HepG2 (cell line): ENCODE data around the gene DMGDH. TPM values are rescaled to one million over a fixed set of nuclear protein-coding genes. Genes with fewer than 3 reads are reported as not detected.
A peak's percentile ranks its signal among the peaks of the same experiment; 100 is the strongest.

Experiments used
- ATF7 ChIP-seq, 2 experiments: fragments of 450-650 bp in 1 of 2; sonication (generic) in 1 of 2; formaldehyde crosslinking in 1 of 2; IDR thresholded peaks; 2 replicates each; pipeline versions ENCODE4 v1.4.0 to v1.6.1; 2016 to 2020; ENCODE audit warnings: antibody characterized with exemption in 1 of 2, mild to moderate bottlenecking in 1 of 2, missing genetic modification reagents in 1 of 2
- CAMTA2 ChIP-seq: sonication (generic); formaldehyde crosslinking; IDR thresholded peaks from 2 replicates; pipeline ENCODE4 v1.4.0; 2020; ENCODE audit warnings: mild to moderate bottlenecking, missing genetic modification reagents, borderline replicate concordance
- CBX2 ChIP-seq, 2 experiments: fragments of 200-600 bp in 1 of 2; sonication (generic); formaldehyde crosslinking in 1 of 2; IDR thresholded peaks; 2 replicates each; pipeline versions ENCODE4 v1.7.0 to v1.8.1; 2018 to 2022; ENCODE audit warnings: low read depth in 2 of 2, low read length in 1 of 2, mild to moderate bottlenecking in 1 of 2, missing genetic modification reagents in 1 of 2
- EEA1 ChIP-seq: sonication (generic); formaldehyde crosslinking; IDR thresholded peaks from 2 replicates; pipeline ENCODE4 v1.5.1; 2020; ENCODE audit warnings: mild to moderate bottlenecking, missing genetic modification reagents, borderline replicate concordance
- MAFG ChIP-seq: sonication (generic); formaldehyde crosslinking; IDR thresholded peaks from 2 replicates; pipeline ENCODE4 v1.5.1; 2020; ENCODE audit warnings: mild to moderate bottlenecking, missing genetic modification reagents
- MXD4 ChIP-seq: IDR thresholded peaks from 2 replicates; pipeline ENCODE4 v1.6.1; 2016; ENCODE audit warnings: mild to moderate bottlenecking, missing biosample characterization, missing genetic modification reagents
- MZF1 ChIP-seq: sonication (generic); formaldehyde crosslinking; IDR thresholded peaks from 2 replicates; pipeline ENCODE4 v1.8.1; 2023; ENCODE audit warnings: mild to moderate bottlenecking, missing genetic modification reagents, borderline replicate concordance
- NRL ChIP-seq: sonication (generic); formaldehyde crosslinking; IDR thresholded peaks from 2 replicates; pipeline ENCODE4 v1.5.0; 2020; ENCODE audit warnings: missing genetic modification reagents, mild to moderate bottlenecking, moderate library complexity, borderline replicate concordance
- RAD51 ChIP-seq: fragments of 450-650 bp; IDR thresholded peaks from 2 replicates; pipeline ENCODE4 v1.6.1; 2016; ENCODE audit warnings: borderline replicate concordance
- ZNF12 ChIP-seq: sonication (generic); formaldehyde crosslinking; IDR thresholded peaks from 2 replicates; pipeline ENCODE4 v1.5.0; 2020; ENCODE audit warnings: missing genetic modification reagents
- ZNF619 ChIP-seq: sonication (generic); formaldehyde crosslinking; IDR thresholded peaks from 2 replicates; pipeline ENCODE4 v1.4.0; 2020; ENCODE audit warnings: mild to moderate bottlenecking, missing genetic modification reagents
- ZNF660 ChIP-seq: sonication (generic); formaldehyde crosslinking; IDR thresholded peaks from 2 replicates; pipeline ENCODE4 v1.5.1; 2020; ENCODE audit warnings: mild to moderate bottlenecking, low read depth, missing genetic modification reagents, borderline replicate concordance
- ZNF839 ChIP-seq: sonication (generic); formaldehyde crosslinking; IDR thresholded peaks from 2 replicates; pipeline ENCODE4 v1.4.0; 2020; ENCODE audit warnings: missing genetic modification reagents, mild to moderate bottlenecking, borderline replicate concordance
- ZZZ3 ChIP-seq: sonication (generic); formaldehyde crosslinking; IDR thresholded peaks from 2 replicates; pipeline ENCODE4 v1.4.0; 2020; ENCODE audit warnings: missing genetic modification reagents, mild to moderate bottlenecking, borderline replicate concordance
- polyA plus RNA-seq, 8 experiments: library from polyadenylated mRNA; depleted of rRNA in 3 of 8; stranded (reverse) in 7 of 8; unstranded in 1 of 8; fragments of >200 nt; fragmentation: Illumina TruSeq in 4 of 8; extraction: Trizol in 4 of 8; gene quantifications; 2 replicates each; pipeline versions ENCODE4 v1.2.1 to v1.2.3, GENCODE V29; 2011 to 2016; ENCODE audit warnings: low read depth in 4 of 8, missing spikeins in 1 of 8, mixed read lengths in 1 of 8; ENCODE audit not compliant: insufficient read depth in 1 of 8
- total RNA-seq, 5 experiments: library from RNA; depleted of rRNA; stranded (reverse); fragments of >200 nt; fragmentation: Illumina TruSeq; extraction: Trizol; gene quantifications; 2 replicates each; pipeline ENCODE4 v1.2.3, GENCODE V29; 2016; ENCODE audit warnings: low read depth in 1 of 5
- TF ChIP-seq, protein P1 (sequence below): sonication (generic); formaldehyde crosslinking; IDR thresholded peaks from 2 replicates; pipeline ENCODE4 v1.4.0; 2020; ENCODE audit warnings: mild to moderate bottlenecking, missing genetic modification reagents, borderline replicate concordance
- TF ChIP-seq, protein P2 (sequence below): sonication (generic); formaldehyde crosslinking; IDR thresholded peaks from 2 replicates; pipeline ENCODE4 v1.5.0; 2020; ENCODE audit warnings: mild to moderate bottlenecking, missing genetic modification reagents, moderate library complexity
- TF ChIP-seq, protein P3 (sequence below): sonication (generic); IDR thresholded peaks from 2 replicates; pipeline ENCODE4 v1.6.1; 2016; ENCODE audit warnings: low read depth, borderline replicate concordance
- TF ChIP-seq, protein P4 (sequence below), 2 experiments: sonication (generic) in 1 of 2; formaldehyde crosslinking in 1 of 2; IDR thresholded peaks; 2 replicates each; pipeline versions ENCODE4 v1.4.0 to v1.6.1; 2018 to 2020; ENCODE audit warnings: missing genetic modification reagents in 2 of 2, borderline replicate concordance in 1 of 2, low read depth in 1 of 2, mild to moderate bottlenecking in 1 of 2, missing biosample characterization in 1 of 2

DMGDH gene
- total and polyA plus RNA-seq, 2 of the 13 experiments (the other 11 are each of a cell fraction or from before 2014, with no cell fraction given), result 3.6 to 7.9 TPM

DNA sequence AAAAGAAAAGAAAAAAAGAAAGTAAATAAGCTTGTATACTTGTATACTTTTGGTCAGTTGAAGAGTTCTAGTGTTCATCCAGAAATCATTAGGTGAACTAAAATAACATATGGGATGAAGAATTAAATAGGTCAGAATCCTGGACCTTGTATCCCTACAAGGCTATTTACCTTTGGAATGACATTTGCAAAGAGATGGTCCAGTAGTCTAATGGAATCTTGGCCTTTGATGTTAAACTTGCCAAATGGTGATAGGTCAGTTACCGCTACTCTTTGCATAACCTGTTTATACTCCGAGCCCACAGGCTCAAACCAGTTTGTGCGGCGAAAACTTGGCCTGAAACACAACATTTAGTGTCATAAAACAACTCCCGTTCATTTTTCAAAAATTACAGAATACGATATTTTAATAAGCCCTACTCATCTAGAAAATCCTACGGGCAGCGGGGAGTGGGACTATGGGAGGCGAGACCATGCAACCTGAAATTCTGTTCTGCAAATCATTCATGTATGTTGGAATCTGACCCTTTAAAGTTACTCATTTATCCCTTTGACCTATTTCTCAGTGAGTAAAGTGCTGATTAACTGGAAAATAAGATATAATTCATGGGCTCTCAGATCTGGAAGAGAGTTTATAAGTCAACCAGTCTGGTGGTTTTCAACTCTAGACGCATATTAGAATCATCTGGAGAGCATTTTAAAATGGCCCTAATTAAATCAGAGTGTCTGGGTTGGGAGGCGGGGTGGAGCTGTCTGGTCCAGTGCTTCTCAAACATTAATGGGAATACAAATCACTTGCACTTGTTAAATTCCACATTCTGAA lies 38.6 kb downstream of the DMGDH start (continued):
- TF ChIP-seq, protein P1, sequence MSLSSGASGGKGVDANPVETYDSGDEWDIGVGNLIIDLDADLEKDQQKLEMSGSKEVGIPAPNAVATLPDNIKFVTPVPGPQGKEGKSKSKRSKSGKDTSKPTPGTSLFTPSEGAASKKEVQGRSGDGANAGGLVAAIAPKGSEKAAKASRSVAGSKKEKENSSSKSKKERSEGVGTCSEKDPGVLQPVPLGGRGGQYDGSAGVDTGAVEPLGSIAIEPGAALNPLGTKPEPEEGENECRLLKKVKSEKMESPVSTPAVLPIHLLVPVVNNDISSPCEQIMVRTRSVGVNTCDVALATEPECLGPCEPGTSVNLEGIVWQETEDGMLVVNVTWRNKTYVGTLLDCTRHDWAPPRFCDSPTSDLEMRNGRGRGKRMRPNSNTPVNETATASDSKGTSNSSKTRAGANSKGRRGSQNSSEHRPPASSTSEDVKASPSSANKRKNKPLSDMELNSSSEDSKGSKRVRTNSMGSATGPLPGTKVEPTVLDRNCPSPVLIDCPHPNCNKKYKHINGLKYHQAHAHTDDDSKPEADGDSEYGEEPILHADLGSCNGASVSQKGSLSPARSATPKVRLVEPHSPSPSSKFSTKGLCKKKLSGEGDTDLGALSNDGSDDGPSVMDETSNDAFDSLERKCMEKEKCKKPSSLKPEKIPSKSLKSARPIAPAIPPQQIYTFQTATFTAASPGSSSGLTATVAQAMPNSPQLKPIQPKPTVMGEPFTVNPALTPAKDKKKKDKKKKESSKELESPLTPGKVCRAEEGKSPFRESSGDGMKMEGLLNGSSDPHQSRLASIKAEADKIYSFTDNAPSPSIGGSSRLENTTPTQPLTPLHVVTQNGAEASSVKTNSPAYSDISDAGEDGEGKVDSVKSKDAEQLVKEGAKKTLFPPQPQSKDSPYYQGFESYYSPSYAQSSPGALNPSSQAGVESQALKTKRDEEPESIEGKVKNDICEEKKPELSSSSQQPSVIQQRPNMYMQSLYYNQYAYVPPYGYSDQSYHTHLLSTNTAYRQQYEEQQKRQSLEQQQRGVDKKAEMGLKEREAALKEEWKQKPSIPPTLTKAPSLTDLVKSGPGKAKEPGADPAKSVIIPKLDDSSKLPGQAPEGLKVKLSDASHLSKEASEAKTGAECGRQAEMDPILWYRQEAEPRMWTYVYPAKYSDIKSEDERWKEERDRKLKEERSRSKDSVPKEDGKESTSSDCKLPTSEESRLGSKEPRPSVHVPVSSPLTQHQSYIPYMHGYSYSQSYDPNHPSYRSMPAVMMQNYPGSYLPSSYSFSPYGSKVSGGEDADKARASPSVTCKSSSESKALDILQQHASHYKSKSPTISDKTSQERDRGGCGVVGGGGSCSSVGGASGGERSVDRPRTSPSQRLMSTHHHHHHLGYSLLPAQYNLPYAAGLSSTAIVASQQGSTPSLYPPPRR (CRISPR knock-in tag), result peak; percentile 53; the same call in 1 of the 2 replicates
- TF ChIP-seq ZZZ3 (CRISPR knock-in tag), result no peak
- no peak for TF ChIP-seq CAMTA2 (CRISPR knock-in tag)
- no peak for TF ChIP-seq MXD4
- TF ChIP-seq ZNF839 (CRISPR knock-in tag), result no peak
- TF ChIP-seq, protein P2, sequence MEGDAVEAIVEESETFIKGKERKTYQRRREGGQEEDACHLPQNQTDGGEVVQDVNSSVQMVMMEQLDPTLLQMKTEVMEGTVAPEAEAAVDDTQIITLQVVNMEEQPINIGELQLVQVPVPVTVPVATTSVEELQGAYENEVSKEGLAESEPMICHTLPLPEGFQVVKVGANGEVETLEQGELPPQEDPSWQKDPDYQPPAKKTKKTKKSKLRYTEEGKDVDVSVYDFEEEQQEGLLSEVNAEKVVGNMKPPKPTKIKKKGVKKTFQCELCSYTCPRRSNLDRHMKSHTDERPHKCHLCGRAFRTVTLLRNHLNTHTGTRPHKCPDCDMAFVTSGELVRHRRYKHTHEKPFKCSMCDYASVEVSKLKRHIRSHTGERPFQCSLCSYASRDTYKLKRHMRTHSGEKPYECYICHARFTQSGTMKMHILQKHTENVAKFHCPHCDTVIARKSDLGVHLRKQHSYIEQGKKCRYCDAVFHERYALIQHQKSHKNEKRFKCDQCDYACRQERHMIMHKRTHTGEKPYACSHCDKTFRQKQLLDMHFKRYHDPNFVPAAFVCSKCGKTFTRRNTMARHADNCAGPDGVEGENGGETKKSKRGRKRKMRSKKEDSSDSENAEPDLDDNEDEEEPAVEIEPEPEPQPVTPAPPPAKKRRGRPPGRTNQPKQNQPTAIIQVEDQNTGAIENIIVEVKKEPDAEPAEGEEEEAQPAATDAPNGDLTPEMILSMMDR (CRISPR knock-in tag), result no peak
- TF ChIP-seq CBX2 (IDR thresholded peaks at IDR 0.05; ENCODE audit: low read depth, low read length), result no peak
- no peak for TF ChIP-seq CBX2 (CRISPR knock-in tag; IDR thresholded peaks at IDR 0.05; ENCODE audit: low read depth)
- no peak for TF ChIP-seq RAD51
- no peak for TF ChIP-seq EEA1 (CRISPR knock-in tag)
- no peak for TF ChIP-seq ATF7 (IDR thresholded peaks at IDR 0.05)
- TF ChIP-seq ATF7 (CRISPR knock-in tag; IDR thresholded peaks at IDR 0.05), result no peak
- TF ChIP-seq NRL (CRISPR knock-in tag), result no peak
- no peak for TF ChIP-seq ZNF619 (CRISPR knock-in tag)
- no peak for TF ChIP-seq MAFG
- TF ChIP-seq, protein P3, sequence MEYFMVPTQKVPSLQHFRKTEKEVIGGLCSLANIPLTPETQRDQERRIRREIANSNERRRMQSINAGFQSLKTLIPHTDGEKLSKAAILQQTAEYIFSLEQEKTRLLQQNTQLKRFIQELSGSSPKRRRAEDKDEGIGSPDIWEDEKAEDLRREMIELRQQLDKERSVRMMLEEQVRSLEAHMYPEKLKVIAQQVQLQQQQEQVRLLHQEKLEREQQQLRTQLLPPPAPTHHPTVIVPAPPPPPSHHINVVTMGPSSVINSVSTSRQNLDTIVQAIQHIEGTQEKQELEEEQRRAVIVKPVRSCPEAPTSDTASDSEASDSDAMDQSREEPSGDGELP, result peak; percentile 35; the same call in 1 of the 2 replicates
- no peak for TF ChIP-seq ZNF660
- no peak for TF ChIP-seq MZF1 (CRISPR knock-in tag)
- no peak for TF ChIP-seq ZNF12 (CRISPR knock-in tag)
- TF ChIP-seq, protein P4, sequence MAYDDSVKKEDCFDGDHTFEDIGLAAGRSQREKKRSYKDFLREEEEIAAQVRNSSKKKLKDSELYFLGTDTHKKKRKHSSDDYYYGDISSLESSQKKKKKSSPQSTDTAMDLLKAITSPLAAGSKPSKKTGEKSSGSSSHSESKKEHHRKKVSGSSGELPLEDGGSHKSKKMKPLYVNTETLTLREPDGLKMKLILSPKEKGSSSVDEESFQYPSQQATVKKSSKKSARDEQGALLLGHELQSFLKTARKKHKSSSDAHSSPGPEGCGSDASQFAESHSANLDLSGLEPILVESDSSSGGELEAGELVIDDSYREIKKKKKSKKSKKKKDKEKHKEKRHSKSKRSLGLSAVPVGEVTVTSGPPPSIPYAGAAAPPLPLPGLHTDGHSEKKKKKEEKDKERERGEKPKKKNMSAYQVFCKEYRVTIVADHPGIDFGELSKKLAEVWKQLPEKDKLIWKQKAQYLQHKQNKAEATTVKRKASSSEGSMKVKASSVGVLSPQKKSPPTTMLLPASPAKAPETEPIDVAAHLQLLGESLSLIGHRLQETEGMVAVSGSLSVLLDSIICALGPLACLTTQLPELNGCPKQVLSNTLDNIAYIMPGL (CRISPR knock-in tag; IDR thresholded peaks at IDR 0.05; ENCODE audit: borderline replicate concordance in 1 of 2, low read depth in 1 of 2), result no peak
